ENCODE results near the gene CSNK1D.

CSNK1D gene

DNA sequence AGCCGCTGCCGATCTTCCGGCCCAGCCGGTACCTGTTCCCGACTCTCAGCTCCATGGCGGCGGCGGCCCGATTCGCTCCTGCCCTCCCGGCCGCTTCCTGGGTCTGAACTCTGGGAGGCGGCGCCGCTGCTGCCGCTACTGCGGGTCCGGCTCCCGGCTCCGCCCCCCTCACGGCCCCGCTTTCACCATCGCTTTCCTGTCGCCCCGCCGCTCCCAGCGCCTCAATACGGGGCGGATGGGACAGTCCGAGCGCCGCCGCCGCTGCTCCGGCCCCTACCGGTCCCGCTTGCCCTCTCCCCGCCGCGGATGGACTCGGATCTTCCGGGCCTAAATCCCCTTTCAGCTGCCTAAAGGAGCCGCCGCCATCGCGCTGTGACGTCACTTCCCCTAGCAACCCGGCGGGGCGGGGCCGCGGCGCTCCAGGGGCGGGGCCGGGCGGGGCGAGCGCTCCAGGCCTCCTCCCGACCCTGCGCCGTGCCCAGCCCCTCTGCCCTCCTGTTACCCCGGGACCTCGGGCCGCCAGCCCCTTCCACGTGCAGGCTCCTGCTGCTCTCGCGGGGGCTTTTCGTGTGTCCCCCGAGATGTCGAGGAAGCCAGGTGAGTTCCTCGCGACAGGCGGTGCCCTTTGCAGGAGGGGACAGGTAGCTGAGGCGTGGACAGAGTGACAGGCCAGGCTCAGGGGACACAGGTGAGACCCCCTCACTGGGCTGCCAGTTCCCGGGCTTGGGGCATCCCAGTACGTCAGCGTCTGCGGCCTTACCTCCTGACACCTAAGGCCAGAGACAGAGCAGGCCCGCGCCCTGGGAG, at the start of gene CSNK1D (continued):
- TF ChIP-seq, protein P1, sequence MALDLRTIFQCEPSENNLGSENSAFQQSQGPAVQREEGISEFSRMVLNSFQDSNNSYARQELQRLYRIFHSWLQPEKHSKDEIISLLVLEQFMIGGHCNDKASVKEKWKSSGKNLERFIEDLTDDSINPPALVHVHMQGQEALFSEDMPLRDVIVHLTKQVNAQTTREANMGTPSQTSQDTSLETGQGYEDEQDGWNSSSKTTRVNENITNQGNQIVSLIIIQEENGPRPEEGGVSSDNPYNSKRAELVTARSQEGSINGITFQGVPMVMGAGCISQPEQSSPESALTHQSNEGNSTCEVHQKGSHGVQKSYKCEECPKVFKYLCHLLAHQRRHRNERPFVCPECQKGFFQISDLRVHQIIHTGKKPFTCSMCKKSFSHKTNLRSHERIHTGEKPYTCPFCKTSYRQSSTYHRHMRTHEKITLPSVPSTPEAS (tag by site-specific recombination; IDR thresholded peaks at IDR 0.05) = peak; percentile 54; the same call in 1 of the 2 replicates
- TF ChIP-seq ZNF558 (tag by site-specific recombination; IDR thresholded peaks at IDR 0.05) (no peak), ZNF521 (tag by site-specific recombination; IDR thresholded peaks at IDR 0.05) (no peak), WT1 (tag by site-specific recombination; IDR thresholded peaks at IDR 0.05) (peak; percentile 63; the same call in 1 of the 2 replicates), YY2 (tag by site-specific recombination; IDR thresholded peaks at IDR 0.05) (peak; percentile 92), ZNF391 (tag by site-specific recombination; IDR thresholded peaks at IDR 0.05; ENCODE audit: borderline replicate concordance, low read depth) (peak; percentile 92), ZBTB17 (tag by site-specific recombination; IDR thresholded peaks at IDR 0.05) (peak; percentile 89), OVOL3 (tag by site-specific recombination; IDR thresholded peaks at IDR 0.05) (peak; percentile 71; the same call in 1 of the 2 replicates), ZNF155 (tag by site-specific recombination; IDR thresholded peaks at IDR 0.05) (no peak), ZNF169 (tag by site-specific recombination; IDR thresholded peaks at IDR 0.05) (no peak), ZNF677 (tag by site-specific recombination; IDR thresholded peaks at IDR 0.05) (no peak), ZNF654 (tag by site-specific recombination; IDR thresholded peaks at IDR 0.05; ENCODE audit: low read depth) (no peak), ZNF23 (tag by site-specific recombination; IDR thresholded peaks at IDR 0.05; ENCODE audit: borderline replicate concordance) (no peak), SP7 (tag by site-specific recombination; IDR thresholded peaks at IDR 0.05) (peak; percentile 94), ZNF175 (tag by site-specific recombination; IDR thresholded peaks at IDR 0.05) (no peak), SETDB1 (IDR thresholded peaks at IDR 0.05; ENCODE audit: insufficient read length, low read length) (no peak)
- TF ChIP-seq, protein P2, sequence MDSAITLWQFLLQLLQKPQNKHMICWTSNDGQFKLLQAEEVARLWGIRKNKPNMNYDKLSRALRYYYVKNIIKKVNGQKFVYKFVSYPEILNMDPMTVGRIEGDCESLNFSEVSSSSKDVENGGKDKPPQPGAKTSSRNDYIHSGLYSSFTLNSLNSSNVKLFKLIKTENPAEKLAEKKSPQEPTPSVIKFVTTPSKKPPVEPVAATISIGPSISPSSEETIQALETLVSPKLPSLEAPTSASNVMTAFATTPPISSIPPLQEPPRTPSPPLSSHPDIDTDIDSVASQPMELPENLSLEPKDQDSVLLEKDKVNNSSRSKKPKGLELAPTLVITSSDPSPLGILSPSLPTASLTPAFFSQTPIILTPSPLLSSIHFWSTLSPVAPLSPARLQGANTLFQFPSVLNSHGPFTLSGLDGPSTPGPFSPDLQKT (IDR thresholded peaks at IDR 0.05; ENCODE audit: borderline replicate concordance, low read depth, low read length) = no peak
- TF ChIP-seq, protein P3, sequence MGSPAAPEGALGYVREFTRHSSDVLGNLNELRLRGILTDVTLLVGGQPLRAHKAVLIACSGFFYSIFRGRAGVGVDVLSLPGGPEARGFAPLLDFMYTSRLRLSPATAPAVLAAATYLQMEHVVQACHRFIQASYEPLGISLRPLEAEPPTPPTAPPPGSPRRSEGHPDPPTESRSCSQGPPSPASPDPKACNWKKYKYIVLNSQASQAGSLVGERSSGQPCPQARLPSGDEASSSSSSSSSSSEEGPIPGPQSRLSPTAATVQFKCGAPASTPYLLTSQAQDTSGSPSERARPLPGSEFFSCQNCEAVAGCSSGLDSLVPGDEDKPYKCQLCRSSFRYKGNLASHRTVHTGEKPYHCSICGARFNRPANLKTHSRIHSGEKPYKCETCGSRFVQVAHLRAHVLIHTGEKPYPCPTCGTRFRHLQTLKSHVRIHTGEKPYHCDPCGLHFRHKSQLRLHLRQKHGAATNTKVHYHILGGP (tag by site-specific recombination; IDR thresholded peaks at IDR 0.05) = no peak
- TF ChIP-seq, protein P4, sequence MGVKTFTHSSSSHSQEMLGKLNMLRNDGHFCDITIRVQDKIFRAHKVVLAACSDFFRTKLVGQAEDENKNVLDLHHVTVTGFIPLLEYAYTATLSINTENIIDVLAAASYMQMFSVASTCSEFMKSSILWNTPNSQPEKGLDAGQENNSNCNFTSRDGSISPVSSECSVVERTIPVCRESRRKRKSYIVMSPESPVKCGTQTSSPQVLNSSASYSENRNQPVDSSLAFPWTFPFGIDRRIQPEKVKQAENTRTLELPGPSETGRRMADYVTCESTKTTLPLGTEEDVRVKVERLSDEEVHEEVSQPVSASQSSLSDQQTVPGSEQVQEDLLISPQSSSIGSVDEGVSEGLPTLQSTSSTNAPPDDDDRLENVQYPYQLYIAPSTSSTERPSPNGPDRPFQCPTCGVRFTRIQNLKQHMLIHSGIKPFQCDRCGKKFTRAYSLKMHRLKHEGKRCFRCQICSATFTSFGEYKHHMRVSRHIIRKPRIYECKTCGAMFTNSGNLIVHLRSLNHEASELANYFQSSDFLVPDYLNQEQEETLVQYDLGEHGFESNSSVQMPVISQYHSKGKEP (tag by site-specific recombination; IDR thresholded peaks at IDR 0.05) = no peak
- TF ChIP-seq, protein P5, sequence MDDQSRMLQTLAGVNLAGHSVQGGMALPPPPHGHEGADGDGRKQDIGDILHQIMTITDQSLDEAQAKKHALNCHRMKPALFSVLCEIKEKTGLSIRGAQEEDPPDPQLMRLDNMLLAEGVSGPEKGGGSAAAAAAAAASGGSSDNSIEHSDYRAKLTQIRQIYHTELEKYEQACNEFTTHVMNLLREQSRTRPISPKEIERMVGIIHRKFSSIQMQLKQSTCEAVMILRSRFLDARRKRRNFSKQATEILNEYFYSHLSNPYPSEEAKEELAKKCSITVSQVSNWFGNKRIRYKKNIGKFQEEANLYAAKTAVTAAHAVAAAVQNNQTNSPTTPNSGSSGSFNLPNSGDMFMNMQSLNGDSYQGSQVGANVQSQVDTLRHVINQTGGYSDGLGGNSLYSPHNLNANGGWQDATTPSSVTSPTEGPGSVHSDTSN (CRISPR knock-in tag; IDR thresholded peaks at IDR 0.05) = peak; percentile 84; the same call in 1 of the 2 replicates
- TF ChIP-seq, protein P6, sequence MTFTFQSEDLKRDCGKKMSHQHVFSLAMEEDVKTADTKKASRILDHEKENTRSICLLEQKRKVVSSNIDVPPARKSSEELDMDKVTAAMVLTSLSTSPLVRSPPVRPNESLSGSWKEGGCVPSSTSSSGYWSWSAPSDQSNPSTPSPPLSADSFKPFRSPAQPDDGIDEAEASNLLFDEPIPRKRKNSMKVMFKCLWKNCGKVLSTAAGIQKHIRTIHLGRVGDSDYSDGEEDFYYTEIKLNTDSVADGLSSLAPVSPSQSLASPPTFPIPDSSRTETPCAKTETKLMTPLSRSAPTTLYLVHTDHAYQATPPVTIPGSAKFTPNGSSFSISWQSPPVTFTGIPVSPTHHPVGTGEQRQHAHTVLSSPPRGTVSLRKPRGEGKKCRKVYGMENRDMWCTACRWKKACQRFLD (tag by site-specific recombination; IDR thresholded peaks at IDR 0.05) = no peak
- TF ChIP-seq, protein P7, sequence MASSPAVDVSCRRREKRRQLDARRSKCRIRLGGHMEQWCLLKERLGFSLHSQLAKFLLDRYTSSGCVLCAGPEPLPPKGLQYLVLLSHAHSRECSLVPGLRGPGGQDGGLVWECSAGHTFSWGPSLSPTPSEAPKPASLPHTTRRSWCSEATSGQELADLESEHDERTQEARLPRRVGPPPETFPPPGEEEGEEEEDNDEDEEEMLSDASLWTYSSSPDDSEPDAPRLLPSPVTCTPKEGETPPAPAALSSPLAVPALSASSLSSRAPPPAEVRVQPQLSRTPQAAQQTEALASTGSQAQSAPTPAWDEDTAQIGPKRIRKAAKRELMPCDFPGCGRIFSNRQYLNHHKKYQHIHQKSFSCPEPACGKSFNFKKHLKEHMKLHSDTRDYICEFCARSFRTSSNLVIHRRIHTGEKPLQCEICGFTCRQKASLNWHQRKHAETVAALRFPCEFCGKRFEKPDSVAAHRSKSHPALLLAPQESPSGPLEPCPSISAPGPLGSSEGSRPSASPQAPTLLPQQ (tag by site-specific recombination; IDR thresholded peaks at IDR 0.05) = peak; percentile 80
- TF ChIP-seq, protein P8, sequence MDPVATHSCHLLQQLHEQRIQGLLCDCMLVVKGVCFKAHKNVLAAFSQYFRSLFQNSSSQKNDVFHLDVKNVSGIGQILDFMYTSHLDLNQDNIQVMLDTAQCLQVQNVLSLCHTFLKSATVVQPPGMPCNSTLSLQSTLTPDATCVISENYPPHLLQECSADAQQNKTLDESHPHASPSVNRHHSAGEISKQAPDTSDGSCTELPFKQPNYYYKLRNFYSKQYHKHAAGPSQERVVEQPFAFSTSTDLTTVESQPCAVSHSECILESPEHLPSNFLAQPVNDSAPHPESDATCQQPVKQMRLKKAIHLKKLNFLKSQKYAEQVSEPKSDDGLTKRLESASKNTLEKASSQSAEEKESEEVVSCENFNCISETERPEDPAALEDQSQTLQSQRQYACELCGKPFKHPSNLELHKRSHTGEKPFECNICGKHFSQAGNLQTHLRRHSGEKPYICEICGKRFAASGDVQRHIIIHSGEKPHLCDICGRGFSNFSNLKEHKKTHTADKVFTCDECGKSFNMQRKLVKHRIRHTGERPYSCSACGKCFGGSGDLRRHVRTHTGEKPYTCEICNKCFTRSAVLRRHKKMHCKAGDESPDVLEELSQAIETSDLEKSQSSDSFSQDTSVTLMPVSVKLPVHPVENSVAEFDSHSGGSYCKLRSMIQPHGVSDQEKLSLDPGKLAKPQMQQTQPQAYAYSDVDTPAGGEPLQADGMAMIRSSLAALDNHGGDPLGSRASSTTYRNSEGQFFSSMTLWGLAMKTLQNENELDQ (tag by site-specific recombination; IDR thresholded peaks at IDR 0.05; ENCODE audit: low read depth) = no peak
